Stimulated activated naive CD4-positive, alpha-beta T cell treated with Interleukin-2 at 50 U/mL for 16 hours (primary cell): ENCODE results near the gene FADS2.

Source experiments
- DNase-seq: peaks from one replicate; lab custom pipeline; 2025; lab: John Stamatoyannopoulos, UW

FADS2 gene

DNA sequence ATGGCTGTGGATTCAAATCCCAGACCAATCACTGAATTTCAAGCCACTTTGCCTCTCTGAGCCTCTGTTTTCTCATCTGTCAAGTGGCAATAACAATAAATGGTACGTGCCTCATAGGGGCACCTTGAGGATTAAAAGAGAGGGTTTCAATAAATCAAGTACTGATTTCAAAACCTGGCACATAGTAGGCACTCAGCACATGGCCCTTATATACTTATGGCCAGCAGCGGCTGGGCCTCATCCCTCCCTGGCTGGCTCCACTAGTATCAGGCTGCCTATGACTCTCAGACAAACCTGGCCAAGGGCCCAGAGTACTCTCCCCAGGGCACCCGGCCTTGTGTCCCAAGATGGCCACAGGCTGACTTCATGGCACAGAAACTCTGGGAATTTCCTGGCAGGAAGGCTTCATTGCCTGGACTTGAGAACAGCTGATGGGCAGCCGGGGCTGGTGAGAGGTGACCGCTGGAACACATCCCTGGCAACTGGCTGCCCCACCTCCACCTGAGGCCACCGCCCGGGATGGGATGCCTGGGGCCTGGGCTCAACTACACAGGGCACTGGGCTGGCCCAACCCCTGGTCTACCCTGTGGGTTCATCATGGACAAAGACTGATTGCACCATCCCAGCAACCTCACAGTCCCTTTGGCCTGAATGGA, 59.9 kb downstream of the FADS2 start:
- no peak for DNase-seq

DNA sequence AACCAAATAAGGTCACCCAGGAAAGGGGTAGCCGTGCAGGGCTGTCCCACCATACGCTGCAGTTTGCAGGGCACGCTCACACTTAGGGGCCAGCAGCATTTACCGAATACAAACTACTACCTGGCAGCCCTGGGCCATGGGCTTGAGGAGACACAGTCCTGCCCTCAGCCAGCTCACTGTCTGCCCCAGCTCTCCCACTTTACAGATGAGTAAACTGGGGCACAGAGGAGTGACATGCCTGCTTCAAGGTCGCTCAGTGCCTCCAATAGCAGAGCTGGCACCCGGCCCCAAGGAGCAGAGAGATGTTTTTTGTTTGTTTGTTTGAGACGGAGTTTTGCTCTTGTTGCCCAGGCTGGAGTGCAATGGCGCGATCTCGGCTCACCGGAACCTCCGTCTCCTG, 60.5 kb downstream of the FADS2 start:
- DNase-seq = no peak

DNA sequence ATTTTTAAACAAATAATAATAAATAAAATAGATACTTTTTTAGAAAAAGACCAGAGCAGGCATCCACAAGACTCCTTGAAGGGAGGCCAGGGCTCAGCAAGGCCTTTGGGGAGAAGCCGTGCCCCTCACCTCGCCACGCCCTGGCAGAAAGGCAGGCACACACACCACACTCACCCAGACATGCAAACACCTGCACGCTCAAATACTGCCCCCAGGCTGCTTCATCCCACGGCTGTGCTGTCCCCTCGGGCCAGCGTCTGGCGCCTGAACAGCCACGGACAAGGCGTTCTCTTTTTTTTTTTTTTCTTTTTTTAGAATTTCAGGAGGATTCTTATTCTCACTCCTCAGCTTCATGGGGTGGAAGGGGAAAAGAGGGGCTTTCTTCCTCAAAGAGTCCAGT, 61.7 kb downstream of the FADS2 start:
- DNase-seq = no peak

DNA sequence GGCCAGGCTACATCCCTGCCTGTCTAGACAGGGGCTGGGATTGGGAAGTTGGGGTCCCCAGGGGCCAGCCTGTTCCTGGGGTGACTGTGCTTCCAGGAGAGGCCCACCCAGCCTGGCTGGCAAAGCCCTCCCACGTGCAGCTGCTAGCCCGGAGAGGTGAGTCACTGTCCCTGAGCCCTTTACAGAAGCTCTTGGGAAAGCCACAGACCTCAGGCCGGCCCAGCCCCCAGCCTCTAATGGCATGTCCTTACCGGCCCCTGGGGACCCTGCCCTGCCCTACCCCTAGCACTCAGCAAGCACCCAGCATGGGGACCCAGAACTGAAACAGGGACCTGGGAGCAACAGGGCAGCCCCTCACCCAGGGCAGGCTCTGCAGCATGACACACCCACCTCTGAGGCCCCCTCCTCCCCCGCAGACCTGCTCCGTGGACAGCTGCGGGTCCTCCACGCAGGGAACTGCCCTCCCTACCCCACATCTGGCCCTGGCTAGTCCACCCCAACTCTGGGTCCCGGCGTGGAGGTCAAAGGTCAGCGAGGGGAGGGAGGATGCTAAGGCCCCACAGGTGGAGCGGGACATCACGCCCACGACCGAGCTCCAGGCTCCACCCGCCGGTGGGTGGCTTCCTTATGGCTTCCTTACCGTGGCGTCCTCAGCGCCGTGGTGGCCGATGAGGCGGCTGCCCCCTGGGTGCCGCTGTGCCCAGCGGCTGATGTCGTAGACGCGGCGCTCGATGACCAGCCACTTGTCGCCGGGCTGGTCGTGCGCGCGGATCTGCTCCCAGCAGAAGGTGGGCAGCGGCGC, 62.6 kb downstream of the FADS2 start:
- DNase-seq = peak; percentile 19

DNA sequence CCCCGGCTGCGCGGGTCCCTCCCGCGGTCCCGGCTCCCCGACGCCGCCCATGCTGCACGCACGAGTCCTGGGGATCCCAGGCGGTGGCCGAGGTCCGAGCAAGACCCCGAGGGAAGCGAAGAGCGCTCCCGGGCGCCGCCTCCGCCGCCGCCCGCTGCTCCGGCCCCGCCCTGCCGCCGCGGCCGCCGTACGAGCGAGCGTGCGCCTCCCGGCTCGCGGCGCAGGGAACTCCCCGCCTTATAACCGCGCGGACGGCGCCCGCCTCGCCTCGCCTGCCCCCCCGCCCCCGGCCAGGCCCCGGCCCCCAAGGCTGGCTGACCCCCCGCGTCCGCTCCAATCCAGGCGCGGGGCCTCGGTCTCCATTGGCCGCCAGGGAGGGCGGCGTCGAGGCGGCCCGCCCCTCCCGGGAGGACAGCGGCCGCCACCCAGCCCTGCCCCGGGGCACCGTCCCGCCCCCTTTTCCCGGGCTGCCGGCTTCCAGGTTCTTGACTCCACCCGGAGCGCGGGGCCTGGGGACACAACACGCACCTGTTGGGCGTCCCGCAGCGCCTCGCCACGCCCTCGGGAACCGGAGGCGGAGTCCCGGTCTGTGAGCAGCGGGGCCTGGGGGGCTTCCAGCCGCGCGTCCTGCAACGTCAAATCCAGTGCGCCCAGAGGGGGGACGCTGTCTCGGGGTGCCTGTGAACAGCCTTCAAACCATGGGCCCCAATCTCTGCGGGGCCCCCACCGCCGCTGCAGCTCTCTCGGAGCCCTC, 63.4 kb downstream of the FADS2 start, which contains the start of gene FADS3:
Gene FADS3 (minus strand): TSS at position 215 of the 754 bp plus-strand sequence. CDS start 164 bp downstream, at position 51.
- peak; percentile 50 for DNase-seq

DNA sequence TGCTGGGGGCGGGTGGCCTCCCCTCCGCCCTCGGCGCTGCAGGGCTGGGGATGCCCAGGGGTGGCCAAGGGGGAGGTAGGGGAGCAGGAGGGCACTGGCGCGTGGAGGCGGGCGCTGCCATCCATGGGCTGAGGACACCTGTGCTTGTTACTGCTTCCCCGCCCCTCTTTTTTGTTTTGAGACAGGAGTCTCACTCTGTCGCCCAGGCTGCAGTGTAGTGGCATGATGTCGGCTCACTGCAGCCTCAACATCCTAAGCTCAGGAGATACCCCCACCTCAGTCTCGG, 63.9 kb downstream of the FADS2 start:
- peak; percentile 50 for DNase-seq

DNA sequence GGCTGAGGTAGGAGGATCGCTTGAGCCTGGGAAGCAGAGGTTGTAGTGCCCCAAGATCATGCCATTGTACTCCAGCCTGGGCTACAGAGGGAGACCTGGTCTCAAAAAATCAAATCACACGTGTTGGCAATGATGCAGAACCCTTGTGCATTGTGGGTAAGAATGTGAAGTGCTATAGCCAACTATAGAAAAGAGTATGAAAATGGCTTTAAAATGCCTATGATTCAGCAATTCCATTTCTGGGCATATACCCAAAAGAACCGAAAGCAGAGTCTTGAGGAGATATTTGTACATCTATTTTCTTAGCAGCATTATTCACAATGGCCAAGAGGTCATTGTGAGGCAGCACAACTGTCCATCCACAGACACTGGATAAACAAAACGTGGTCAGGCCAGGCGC, 65.9 kb downstream of the FADS2 start:
- DNase-seq = no peak

DNA sequence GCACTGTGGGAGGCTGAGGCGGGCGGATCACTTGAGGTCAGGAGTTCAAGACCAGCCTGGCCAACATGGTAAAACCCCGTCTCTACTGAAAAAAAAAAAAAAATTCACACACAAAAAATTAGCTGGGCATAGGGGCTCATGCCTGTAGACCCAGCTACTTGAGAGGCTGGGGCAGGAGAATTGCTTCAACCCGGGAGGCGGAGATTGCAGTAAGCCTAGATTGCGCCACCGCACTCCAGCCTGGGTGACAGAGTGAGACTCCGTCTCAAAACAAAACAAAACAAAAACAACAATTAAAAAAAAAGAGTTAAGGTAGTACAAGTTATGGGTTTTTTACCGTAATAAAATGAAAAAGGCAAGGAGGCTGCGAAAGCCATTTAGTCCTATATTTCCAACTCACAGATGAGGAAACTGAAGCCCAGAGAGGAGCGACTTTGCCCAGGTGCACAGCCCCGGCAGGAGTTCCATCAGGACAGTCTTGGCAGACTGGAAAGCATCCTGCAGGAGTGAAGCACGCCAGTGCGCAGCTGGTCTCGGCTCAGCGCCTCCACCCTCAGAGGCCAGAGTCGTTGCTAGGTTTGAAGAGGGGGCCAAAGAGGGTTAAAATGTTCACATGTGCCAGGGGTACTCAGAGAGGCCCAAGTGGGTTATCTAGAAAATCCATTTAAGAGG, 67.1 kb downstream of the FADS2 start:
- no peak for DNase-seq

DNA sequence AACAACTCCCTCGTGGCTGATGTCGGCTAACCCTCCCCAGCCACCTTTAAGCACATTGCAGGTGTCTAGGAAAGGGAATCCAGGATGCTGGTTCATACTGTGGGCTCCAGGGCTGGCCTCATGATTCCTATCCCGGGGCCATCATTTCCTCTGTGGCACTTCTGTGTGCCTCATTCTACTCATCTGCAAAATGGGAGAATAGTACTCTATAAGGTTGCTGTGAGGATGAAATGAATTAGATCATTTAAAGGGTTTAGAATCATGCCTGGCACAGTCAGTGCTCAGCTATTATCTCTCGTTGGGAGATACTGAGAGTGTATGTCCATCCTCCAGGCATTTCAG, 67.6 kb downstream of the FADS2 start:
- no peak for DNase-seq

DNA sequence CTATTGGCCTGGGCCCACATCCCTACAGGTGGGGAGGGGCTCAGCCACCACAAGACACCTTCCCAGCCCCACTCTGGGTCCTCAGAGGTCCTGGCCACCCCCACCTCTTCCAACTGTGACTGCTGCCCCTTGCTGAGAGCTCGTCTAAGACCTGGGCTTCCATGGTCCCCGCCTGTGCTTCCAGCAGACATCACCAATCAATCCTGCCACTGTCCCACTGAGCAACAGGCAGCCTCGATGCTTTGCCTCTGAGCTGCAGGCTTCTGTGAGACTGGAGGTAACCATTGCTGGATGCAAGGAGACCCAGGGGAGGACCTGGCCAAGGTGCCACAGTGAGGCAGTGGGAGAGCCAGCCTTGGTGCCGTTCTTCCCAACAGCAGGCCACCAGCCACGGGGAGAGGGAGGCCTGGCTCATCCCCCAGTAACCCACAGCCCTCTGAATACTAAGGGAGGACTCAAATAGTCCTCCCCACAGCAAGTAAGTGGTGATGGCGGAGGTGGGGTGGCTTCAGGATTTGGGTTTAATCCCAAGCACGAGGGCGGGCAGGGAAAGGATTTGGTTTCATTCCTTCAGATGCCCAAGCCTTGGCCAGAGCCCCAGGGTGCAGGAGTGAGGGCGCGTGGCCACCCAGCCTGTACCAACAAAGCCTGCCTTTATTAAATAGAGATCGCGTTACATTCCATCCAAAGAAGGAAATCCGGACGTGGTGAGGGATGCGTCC, 68.7 kb downstream of the FADS2 start:
- no peak for DNase-seq

DNA sequence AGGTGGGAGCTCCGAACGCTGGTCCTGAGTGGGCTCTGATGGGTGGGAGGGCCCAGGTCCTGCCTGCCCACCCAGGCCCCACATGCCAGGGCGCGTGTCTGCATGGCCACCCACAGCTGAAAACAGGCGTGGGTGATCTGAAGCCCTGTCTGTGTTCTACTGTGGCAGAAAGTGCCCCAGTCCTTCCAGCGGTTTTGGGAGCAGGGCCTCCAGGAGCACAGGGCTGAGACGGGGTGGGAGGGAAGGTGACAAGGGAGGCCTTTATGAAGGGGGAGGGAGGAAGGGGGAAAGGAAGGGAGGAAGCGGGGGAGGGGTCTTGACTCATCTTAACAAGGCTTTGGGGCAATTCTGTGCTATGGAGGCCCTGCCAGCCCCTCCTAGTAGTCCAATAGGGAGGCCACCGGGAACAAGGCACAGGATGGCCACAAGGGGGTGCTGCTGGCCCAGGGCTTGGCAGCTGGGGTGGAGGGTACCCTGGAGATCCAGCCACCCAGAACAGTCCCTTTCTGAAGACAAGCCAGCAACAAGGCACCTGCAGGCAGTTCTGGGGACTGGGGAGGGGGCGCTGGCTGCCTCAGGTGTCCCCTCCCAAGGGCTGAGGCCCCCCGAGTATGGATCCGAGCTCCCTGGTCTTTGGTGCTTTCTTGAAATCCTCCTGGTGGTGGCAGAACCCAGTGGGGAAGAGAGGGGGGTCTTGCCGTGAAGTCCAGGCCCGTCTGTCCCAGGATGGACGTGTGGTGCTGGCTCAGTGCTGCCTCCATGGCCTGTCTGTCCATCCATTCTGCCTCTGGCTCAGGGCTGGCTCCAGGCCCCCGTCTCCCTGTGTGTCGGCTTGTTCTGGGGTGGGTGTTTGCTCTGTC, 69.5 kb downstream of the FADS2 start:
- DNase-seq = peak; percentile 71

DNA sequence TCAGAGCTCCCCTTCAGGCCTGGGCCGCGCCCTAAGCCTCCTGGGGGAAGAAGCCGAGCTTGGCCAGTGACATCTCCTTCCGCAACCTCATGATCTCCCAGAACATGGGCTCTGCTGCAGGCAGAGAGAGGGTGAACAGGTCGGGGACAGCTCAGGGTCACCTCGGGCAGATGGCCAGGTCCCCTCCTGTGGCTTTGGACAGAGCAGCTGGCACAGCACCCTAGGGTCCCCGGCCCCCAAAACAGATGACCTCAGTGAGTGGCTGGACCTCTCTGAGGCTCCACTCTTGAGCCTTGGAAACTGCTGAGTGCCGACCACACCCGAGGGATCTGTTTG, 70.1 kb downstream of the FADS2 start:
- DNase-seq = no peak

DNA sequence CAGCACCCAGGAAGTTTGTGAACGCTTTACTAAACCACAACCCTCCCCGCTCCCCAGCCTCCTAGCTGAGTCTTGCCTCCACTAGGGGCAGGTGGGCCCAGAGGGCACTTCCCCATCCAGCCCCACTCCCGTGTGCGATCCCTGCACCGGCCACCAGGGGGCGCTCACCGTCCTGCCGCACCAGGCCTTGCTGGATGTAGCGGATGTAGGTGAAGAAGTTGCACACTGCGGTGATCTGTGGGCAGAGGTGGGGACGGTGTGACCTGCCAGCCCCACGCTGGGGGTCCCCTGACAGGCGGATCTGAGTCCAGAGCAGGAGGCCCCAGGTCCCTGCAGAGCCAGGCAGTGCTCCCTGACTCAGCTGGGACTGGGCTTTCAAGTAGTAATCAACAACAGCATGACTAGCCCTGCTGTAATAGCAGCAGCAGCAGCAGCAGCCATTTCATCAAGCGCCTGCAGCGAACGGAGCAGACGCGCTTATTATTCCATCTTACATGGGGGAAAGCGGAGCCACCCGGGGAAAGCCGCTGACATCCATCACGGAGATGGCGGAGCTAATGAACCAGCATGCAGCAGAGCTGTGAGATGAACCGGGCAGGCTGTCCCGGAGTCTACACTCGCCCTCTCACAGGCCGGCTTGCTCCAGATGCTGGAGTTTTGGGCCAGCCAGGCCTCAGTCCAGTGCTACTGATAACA, 71.2 kb downstream of the FADS2 start:
- peak; percentile 85 for DNase-seq

DNA sequence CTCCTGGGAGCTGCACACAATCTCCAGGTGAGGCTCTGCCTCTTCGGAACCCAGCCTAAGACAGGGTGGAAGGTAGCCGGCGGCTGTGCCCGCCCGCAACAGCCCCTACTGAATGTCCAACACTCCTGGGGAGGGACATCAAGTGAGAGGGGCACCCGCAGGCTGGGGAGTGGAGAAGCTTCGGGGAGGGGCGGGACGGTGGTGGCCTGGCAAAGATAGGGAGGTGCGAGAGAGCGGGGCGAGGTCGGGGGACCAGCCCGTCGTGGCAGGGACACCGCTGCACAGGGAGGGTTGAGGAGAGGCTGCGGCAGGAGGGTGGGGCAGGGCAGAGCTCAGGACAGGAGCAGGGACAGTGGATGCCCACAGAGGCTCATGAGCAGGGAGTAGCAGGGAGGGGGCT, 72.2 kb downstream of the FADS2 start:
- no peak for DNase-seq

DNA sequence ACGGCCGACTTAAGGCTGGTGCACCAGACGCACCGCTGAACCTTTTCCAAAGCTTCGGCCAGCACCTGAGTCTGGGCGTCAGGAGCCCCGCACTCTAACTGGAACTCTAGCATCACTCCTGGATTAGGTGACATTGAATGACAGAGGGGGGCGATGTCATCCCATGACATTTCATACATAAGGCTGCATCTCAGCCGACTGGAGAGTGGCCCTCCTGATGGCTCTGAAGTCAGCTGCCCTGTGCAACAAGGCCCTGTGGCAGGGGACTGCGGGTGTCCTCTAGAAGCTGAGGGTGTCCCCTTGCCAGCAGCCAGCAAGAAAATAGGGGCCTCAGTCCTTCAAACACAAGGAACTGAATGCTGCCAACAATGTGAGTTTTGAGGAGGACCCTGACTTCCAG, 73.3 kb downstream of the FADS2 start:
- no peak for DNase-seq

DNA sequence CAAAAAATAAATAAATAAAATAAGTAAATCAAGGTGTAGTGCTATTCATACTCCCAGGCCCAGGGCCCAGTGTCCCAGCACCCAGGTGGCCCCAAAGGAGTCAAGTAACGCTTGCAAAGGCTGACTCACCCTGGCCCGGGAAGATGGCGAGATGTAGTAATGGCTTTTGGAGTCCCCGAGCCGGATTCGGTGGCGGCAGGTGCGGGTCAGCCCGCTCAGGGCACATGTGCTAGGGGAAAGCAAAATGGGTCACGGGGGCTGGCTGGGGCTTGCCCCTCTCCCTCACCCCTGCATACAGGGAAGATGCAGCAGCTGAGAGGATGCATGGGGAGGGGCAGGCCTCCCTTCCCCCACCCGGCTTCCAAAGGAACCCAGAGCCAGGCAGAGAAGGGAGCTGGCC, 74.2 kb downstream of the FADS2 start:
- no peak for DNase-seq

DNA sequence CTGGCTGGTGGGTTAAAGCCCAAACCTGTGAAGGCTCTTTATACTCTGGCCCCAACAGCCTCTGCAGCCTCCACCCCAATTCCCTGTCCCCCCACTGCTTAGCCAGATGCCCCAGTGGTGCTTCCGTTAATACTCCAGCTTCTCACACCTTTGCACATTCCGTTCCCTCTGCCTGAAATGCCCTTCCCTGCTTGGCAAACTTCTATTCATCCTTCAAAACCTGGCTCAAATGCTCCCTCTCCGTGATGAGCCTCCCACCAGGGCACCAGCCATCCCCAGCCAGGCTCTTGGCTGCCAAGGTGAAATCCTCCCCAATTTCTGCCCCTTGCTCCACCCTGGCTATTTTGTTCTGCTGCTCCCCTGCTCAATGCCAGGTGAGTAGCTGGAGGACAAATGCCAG, 75.7 kb downstream of the FADS2 start:
- DNase-seq = no peak

DNA sequence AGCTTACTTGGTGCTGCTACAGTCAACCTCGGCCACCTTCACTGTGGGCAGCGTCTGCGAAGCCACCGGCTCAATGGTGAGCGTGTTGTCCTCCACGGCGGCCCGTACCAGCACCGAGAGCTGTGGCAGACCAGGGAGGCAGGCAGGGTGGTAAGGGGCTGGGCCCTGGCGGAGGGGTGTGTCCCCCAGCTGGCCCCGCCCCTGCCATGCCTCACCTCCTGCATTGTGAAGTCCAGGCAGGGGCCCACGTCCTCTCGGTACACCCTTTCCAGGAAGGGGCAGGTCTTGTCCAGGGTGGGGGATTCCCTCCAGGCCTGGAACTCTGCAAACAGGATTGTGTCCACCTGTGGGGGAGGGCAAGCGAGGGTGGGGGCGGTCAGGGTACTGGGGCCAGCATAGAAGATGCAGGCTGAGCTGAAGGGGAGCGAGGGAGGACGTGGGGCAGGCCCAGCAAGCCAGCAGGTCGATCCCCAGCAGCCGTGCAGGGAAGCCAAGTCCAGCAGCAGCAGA, 76.5 kb downstream of the FADS2 start:
- DNase-seq = no peak

DNA sequence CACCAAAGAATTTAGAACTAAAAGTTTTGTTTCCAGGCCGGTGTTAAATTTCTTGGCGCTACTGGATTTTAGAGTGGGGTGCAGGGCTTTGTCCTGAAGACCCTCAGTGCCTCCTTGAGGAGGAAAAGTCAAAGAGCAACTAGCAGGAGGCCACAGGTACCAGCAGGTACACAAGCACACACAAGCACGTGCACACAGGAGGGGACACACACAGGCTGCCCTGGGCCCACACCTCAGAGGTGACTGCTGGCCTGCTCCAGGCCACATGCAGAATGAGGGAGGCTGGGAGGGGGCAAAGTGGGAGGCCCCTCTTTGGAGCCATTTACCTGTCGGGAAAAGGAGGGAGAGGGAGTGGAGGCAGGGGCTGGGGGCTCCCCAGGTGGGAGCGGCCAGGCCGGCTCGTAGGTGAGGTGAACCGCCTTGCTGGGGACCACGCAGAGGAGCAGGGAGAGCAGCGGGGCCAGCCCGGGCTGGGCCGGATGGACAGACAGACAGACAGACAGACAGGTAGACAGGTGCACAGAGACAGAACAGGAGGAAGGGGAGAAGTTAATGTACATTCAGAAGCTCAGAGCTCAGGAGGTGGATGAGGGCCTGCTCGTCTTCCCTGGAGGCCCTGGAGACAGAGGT, 77.1 kb downstream of the FADS2 start:
- no peak for DNase-seq
